HG02678 (cell line): Measurements from ENCODE around the gene SH3RF2.
A peak's percentile ranks its signal among the peaks of the same experiment; 100 is the strongest.

Experiments used
- ATAC-seq: cut with Tn5 transposase; IDR thresholded peaks from one replicate; pipeline ENCODE4 v1.9.1; 2021; ENCODE audit warnings: mild to moderate bottlenecking, moderate library complexity; ENCODE audit not compliant: unreplicated experiment

The SH3RF2 gene

GRCh38 chr5:146032911-146033310 lies 96.5 kb downstream of the SH3RF2 start:
- ATAC-seq, result no peak

- ATAC-seq, result no peak
These were observed 97.7 kb downstream of the SH3RF2 start for GRCh38 chr5:146034127-146034526.

DNA sequence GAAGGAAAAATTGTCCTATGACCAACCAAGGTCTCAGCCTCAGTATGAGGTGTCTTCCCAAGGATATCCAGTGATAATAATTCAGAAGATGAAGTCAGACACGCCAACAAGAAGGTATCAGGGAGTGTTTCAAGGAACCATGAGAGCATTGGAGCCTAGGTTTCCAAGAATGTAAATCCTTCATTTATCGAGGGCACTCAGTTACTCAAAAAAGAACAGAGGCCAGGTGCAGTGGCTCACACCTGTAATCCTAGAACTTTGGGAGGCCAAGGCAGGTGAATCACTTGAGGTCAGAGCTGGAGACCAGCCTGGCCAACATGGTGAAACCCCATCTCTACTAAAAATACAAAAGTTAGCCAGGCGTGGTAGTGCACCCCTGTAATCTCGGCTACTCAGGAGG lies 98.2 kb downstream of the SH3RF2 start:
- ATAC-seq, result no peak

DNA sequence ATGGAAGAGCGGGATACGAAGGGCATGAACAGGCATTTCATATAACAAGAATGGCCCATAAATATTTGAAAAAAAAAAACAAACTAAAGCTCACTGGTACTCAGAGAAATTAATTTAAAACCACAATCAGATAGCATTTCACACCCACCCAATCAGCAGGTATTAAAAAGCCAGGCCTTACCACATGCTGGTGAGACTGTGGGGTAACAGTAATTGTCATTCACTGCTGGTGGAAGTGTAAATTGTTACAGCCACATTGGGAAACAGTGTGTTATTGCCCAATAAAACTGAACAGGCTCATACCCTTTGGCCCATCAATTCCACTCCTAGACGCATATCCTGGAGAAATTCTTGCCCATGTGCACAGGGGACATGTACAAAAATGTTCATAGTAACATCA lies 103.0 kb downstream of the SH3RF2 start:
- ATAC-seq, result no peak

DNA sequence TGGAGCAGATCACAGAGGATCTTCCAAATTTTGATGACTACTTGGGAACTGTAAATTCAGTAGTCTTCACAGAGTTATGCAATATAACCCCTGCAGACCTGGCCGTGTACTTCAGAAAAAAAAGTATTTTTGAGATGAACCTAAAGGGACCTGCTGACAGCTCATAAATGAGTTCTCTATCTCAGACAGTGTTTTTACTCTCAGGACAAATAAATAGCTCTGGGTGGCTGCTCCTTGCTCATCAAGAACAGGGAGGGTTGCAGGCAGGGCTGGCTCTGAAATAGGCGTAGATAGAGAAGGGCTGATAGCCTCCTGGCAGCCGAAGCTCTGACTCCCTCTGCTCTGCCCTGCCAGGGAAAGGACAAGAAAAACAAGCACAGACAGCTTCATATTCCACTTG lies 104.1 kb downstream of the SH3RF2 start:
- ATAC-seq, result no peak

GRCh38 chr5:146041180-146041789 lies 104.9 kb downstream of the SH3RF2 start:
- ATAC-seq, result peak; percentile 72

DNA sequence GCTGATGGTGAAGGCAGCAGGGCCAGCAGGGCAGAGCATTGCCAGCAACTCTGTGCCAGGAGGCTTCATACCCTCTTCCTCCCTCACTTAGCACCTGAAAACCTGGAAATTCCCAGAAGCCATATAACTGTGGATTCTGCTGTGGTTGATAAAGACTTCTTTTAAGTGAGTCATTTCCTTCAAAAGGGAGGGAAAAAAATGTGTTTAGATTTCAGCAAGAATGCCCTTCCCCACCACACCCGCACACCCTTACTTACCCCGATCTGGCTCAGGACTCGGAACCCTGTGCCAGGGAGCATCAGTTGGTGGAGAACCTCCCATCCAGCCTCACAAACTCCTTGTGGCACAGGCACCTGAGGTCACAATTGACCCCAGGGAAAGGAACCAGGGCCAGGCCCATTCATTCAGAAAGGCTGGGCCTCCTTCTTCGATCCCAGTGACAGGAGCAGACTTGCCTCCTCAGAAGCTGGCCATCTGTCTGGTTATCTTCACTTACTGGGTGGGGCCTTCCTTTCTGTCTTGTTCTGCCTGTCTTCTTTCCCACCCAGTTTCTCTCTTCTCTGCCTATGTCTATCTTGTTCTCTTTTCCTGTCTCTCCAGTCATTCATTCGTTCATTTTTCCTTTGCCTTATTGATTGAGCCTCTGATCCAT lies 106.4 kb downstream of the SH3RF2 start:
- no peak for ATAC-seq

DNA sequence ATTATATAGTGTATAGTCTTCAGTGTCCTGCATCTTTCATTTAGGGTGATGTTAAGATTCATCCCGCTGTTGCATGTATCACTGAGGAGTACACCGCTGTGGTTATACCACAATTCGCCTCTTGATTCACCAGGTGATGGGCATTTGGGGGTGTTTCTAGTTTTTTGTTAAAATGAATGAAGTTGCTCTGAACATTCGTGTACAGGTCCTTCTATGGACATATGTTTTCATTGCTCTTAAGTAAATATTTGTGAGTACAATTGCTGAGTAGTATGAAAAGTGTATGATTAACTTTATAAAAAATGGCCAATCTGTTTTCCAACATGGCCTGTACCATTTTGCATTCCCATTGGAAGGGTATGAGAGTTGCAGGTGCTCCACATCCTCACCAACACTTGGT lies 107.3 kb downstream of the SH3RF2 start:
- no peak for ATAC-seq

- no peak for ATAC-seq
These were observed 111.0 kb downstream of the SH3RF2 start for GRCh38 chr5:146047396-146047795.

DNA sequence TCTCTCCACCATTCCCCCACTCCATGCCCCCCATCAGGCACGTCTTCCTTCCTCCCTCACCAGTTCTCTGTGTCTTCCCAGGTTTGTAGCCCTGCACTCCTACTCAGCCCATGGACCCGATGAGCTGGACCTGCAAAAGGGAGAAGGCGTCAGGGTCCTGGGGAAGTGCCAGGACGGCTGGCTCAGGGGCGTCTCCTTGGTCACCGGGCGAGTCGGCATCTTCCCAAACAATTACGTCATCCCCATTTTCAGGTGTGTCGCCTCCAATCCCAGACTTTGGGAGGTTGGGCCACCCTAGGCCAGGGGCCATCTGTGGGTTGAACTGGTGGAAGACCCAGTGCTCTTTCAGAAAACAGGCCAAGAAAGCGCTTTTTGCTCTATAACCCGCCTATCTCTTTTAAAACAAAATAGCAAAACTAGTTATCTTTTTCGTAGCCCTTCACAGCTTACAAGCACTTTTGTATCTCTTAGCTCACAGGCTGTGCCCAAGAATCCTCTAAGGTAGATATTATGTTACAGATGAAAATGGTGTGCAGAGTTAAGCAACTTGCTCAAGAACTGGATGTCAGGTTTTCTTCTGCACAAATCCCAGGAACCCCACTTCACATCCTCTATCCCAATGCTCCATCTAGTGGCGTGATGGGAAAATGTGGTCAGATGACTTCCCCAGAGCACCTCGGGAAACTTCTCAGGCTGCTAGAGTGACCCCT lies 112.8 kb downstream of the SH3RF2 start:
- ATAC-seq, result no peak

GRCh38 chr5:146049704-146050026 lies 113.3 kb downstream of the SH3RF2 start:
- no peak for ATAC-seq

DNA sequence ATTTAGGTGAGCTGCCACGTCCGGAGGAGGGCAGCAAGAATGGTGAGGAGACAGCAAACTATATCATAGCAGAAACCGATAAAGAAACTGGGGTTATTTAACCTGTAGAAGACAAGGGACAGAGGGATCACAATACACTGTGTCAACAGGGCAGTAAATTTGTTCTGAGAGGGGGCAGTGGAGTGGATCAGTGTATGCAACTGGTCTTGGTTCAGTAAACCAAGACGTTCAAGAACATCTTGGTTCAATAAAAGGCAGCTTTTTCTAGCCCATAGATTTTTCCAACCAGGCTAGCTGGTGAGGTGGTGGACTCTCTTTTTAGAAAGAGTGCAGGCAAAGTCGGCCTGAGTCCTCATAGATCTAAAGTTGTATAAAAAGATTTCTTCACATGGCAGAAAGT lies 113.7 kb downstream of the SH3RF2 start:
- no peak for ATAC-seq

DNA sequence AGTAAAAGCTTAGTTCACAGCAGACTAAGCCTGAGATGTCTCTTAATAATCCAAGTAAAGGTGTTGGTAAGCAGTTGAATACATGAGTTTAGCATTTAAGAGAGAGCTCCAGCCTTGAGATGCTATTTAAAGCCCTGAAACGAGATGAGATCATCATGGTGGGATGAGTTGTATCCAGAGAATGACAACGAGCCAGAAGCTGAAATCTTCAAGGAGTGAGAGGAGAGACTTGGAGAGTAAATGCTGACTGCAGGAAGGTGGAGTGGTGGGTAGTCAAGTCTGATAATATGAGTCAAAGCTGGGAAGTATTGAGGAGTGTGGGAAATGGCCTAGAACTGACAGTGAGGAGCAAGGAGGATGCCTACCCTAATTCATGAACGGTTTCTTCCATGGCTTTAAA lies 115.3 kb downstream of the SH3RF2 start:
- ATAC-seq, result no peak

DNA sequence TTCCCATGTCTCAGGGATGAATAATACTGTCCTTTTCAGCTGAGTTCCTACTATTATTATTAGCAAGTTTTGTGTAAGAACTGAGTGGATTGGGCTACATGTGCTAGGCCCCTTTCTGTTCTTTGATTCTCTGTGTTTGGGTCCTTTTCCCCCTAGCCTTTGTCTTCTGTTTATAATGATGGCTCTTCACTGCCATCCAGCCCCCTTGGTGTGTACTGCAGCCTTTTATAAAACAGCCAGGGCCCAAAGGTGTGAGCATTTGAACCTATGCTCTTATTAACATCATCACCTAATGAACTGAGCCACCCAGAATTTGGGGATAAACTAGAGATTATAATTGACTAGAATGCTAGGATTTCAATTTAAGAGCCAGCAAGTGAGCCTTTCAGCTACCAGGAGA lies 116.4 kb downstream of the SH3RF2 start:
- no peak for ATAC-seq

GRCh38 chr5:146055432-146055831 lies 119.1 kb downstream of the SH3RF2 start:
- ATAC-seq, result no peak

DNA sequence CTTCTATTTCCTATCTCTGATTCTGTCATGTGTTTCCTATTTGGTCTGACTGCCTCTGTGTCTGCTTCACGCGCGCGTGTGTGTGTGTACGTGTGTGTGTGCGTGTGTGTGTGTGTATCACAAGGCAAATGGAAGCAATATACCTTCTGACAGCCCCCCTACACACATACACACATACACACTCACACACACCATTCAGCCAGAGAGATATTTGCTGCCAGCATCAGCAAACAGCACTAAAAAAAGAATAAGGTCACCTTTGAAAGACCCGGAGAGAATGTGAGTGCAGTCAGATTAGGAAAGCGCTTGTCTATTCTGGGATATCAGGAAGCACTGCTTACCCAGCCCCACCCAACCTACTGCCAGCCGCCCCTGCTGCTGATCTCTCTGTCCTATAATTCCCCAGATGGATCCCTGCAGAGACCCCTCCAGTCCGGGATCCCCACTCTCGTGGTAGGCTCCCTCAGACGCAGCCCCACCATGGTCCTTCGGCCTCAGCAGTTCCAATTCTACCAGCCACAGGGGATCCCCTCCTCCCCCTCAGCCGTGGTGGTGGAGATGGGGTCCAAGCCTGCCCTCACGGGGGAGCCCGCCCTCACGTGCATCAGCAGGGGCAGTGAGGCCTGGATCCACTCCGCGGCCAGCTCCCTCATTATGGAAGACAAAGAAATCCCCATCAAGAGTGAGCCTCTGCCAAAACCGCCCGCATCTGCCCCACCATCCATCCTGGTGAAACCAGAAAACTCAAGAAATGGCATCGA lies 123.3 kb downstream of the SH3RF2 start:
- ATAC-seq, result no peak

GRCh38 chr5:146060221-146060585 lies 123.8 kb downstream of the SH3RF2 start:
- ATAC-seq, result no peak

GRCh38 chr5:146066968-146067367 lies 130.6 kb downstream of the SH3RF2 start:
- no peak for ATAC-seq

GRCh38 chr5:146068206-146068605 lies 131.8 kb downstream of the SH3RF2 start:
- no peak for ATAC-seq

DNA sequence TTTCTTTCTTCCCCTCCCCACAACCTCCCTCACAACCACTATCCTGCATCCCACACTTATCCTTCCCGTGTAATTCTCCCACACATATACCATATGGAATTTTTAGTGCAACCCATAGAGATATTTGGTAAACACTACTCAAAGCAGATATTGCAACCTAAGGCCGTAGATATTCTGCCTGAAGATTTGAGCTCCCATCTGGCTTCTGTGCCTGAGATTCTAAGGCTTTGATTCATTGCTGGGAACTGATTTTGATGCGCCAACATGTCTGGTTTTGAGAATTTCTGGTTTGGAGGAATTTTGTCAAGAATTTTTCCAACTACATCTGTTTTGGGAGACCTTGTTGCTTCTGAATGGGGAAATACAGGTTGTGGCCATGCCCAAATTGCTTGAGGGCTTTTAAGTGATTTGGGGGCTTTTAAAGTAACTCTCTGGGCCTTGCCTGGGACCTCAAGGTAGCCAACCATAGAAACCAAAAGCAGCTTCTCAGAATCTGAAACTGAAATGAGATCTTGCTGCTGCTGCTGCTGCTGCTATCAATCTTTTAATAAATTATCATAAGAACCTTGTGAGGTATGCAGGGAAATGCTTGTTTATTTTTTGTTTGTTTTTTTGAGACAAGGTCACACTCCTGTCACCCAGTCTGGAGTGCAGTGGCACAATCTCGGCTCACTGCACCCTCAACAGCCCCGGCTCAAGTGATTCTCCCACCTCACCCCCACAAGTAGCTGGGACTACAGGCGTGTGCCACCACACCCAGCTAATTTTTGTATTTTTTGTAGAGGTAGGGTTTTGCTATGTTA lies 132.8 kb downstream of the SH3RF2 start:
- peak; percentile 73 for ATAC-seq

DNA sequence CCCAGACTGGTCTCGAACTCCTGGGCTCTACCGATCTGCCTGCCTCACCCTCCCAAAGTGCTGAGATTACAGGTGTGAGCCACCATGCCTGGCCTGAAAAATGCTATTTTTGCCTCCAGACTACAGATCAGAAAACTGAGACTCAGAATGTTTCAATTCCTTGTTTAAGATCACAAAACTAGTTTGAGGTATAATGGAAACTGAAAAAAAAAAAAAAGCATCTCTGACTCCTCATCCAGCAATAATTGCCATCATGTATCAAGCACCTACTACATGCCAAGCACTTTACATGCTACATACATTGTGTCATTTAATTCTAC lies 133.4 kb downstream of the SH3RF2 start:
- ATAC-seq, result peak; percentile 20
